T-helper 1 cell treated with Interleukin-12 subunit alpha and Interleukin-12 subunit beta and Interleukin-4 antibody, amounts not matched to agents 30 ng/mL and 1 ng/mL, for 36 hours (primary cell): ENCODE data around the gene KLC4. TPM values are rescaled to one million over a fixed set of nuclear protein-coding genes. Genes with fewer than 3 reads are reported as not detected.
"Not testable (repeated sequence)": the region's sequence is repeated elsewhere in the genome, so short reads cannot be mapped to it uniquely, and the experiment has no call there.

ENCODE experiments used
- intact Hi-C: fragments of 100-400 bp; cut with micrococcal nuclease; formaldehyde crosslinking; loops from one replicate; pipeline ENCODE4 v1.15.1; 2024
- total RNA-seq: library from RNA; stranded (reverse); gene quantifications from 2 replicates; pipeline ENCODE4 v1.2.3, GENCODE V29; 2022

KLC4 gene
- total RNA-seq, 1 donor from 2014 or later = 16.1 TPM

GRCh38 chr6:43091020-43091419, 31.6 kb downstream of the KLC4 start:
- intact Hi-C loops = no loop called here

GRCh38 chr6:43091436-43091991, 32.1 kb downstream of the KLC4 start:
- intact Hi-C loops = no loop called here

DNA sequence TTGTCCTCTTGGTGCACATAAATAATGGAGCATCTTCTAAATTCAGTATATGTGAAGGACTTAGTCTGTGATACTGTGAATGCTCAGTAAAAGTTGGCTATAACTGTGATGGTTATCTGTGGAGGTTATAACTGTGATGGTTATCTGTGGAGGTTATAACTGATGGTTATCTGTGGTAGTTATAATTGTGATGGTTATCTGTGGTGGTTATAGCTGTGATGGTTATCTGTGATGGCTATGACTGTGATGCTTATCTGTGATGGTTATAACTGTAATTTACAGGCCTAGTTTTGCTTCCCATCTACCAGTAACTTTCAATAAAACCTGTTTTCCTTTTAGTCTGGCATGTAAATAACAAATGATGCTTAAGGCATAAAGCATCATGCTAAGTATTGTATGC, 33.2 kb downstream of the KLC4 start:
- intact Hi-C loops = no loop called here

- intact Hi-C loops = no loop called here
These were observed 34.2 kb downstream of the KLC4 start for GRCh38 chr6:43093436-43094289.

GRCh38 chr6:43095939-43096338, 36.5 kb downstream of the KLC4 start:
- intact Hi-C loops = no loop called here

DNA sequence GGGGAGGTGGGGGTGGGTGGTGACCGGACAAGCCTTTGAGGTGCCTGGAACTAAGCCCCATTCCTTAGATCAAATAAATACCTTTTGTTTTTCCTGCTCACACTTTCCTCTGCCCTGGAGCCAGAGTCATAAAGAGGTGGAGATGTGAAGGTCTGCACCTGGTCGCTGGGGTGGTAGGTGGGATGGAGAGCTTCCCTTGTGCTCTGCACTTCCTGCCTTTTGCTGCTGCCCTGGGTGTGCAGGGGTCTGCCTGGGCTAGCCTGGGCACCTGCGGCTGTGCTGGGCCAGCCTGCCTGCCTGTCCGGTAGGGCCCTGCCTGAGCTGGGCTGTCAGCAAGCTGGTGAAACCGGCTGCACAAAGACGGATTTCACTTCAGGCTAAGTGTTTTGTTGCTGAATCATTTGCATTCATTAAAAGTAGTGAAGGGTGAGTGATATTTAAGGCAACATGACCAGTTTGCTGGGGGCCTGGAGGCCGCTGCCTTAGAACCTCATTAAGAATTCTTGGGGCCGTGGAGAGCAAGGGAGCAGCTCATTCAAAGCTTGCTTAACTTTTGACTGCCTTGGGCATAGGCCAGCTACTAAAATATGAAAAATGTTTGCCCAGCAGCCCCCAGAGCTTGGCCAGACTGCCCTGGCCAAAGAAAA, 37.1 kb downstream of the KLC4 start:
- intact Hi-C loops = no loop called here

DNA sequence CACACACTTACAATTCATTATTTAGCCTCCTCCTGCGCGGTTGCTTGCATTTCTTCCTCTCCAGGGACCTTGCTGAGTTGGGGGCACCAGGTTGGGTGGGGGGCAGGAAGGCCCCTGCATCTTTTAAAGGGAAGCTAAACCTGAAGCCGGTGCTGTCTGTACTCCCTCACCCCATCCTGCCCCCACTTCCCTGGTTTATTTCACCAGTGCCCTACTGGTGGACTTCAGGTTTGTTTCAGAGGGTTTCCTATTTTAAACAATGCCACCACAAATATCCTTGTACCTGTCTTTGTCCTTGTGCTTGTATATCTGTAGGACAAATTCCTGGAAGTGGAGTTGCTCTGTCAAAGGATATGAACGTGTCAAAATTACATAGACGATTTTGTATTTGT, 37.7 kb downstream of the KLC4 start:
- intact Hi-C loops = no loop called here

DNA sequence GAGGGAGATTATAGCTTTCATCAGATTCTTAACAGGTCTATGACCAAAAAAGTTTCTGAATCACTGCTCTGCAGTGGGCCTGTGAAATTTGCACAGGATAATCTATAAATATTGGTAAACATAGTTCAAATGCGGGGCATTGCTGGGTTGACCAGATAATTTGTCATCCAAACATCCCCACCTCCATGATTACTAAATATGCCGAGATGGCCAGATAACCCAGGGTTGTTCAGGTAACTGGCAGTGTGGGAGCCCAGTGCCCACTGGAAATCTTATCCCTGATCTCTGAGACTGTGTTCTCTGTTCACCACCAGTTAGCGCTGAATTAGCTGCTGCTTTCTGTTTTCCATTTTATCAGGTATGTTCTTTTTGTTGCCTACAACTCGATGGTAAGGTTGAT, 38.1 kb downstream of the KLC4 start:
- intact Hi-C loops = no loop called here

GRCh38 chr6:43101497-43101896, 42.1 kb downstream of the KLC4 start:
- intact Hi-C loops = no loop called here

DNA sequence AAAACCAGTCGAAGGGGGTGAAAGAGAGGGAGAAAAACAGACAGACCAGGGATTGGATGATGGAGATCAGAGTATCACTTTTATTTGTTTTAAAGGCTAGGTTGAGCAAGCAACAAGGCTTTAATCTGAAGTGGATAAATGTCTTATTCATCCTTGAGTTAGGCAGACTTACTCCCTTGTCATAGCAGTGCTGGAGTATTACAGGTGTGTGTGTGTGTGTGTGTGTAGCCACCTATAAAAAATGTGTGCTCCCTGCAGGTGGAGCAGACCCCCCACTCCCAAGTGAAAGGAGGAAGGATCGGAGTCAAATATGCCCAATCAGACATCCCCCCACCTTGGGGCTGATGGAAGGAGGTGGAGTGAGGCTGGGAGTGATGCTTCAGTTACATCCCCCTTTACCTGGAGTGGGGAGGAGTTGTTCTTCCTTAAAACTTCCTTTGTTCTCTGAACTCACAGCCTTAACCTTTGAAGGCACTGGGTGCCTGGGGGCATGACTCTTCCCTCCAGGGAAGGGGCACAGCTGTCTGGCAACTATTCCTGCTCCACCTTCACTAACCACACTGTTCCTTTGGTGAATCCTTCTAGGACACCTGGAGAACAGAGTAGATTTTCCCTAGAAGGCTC, 43.9 kb downstream of the KLC4 start:
- intact Hi-C loops = no loop called here

GRCh38 chr6:43105538-43106222, 46.2 kb downstream of the KLC4 start:
- intact Hi-C loops = no loop called here

DNA sequence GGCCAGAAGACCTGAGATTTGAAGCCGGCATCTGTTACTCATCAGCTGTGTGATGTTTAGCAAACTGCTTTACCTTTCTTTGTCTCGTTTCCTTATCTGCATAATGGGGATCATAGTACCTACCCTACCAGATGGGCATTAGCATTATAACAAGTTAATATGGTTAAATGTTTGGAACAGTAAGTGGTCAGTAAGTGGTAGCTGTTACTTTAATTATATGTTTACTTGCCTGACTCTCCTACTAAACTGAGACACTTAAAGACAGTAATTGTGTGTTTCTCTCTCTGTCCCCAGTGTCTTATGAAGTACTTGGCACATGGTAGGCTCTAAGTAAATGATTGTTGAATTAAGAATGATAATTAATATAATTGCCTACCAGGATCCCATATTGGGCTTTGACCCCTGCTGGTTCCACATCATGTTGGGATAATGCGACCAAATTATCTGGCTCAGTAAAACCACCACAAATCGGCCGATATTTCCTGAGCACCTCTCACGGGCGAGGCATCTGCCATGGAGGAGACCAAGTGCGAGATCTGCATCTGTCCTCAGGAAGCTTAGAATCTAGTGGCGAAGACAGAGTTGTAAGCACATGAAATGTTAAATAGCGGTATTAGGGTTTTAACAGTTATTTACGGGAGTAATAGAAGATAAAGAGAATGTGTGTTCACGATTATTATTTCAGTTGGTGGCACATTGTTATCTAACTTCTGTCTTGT, 48.1 kb downstream of the KLC4 start:
- intact Hi-C loops = no loop called here

GRCh38 chr6:43113431-43114260, 54.2 kb downstream of the KLC4 start:
- intact Hi-C loops = no loop called here

DNA sequence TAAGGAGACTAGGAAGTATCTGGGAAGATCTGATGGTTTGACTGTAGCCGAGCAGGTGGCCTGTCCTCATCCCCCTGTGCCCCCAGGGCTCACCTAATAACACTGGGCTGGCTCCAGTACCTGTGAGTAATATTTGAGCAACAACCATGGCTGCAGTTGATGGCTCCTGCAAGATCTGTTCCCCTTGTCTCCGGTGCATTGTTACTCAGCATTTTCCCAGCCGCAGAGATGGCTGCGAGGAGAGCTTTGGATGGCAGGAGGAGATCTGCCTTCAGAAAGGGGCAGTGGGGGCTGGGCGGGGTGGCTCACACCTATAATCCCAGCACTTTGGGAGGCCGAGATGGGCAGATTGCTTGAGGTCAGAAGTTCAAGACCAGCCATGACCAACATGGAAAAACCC, 55.9 kb downstream of the KLC4 start:
- intact Hi-C loops = no loop called here

GRCh38 chr6:43117466-43117865, 58.0 kb downstream of the KLC4 start:
- intact Hi-C loops = not testable (repeated sequence)

DNA sequence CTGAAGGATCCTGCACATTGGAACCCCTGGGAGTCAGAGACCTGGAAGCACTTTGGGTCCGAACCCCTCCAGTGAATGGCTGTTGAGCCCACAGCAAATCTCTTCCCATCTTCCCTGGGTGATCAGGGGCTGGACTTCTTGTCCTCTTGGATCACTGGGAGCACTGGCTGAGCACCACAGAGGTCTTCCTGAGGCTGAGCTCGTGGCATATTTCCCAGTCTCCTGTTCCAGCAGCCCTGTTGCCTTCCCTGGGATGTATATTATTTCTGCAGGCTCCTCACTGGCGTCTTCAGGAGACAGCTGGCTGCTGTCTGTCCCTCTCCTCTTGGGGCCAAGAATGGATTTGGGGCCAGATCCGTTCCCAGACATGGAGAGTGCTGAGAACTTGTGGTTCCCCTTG, 60.1 kb downstream of the KLC4 start:
- intact Hi-C loops = no loop called here

- intact Hi-C loops = no loop called here
These were observed 60.8 kb downstream of the KLC4 start for GRCh38 chr6:43120101-43120763.

DNA sequence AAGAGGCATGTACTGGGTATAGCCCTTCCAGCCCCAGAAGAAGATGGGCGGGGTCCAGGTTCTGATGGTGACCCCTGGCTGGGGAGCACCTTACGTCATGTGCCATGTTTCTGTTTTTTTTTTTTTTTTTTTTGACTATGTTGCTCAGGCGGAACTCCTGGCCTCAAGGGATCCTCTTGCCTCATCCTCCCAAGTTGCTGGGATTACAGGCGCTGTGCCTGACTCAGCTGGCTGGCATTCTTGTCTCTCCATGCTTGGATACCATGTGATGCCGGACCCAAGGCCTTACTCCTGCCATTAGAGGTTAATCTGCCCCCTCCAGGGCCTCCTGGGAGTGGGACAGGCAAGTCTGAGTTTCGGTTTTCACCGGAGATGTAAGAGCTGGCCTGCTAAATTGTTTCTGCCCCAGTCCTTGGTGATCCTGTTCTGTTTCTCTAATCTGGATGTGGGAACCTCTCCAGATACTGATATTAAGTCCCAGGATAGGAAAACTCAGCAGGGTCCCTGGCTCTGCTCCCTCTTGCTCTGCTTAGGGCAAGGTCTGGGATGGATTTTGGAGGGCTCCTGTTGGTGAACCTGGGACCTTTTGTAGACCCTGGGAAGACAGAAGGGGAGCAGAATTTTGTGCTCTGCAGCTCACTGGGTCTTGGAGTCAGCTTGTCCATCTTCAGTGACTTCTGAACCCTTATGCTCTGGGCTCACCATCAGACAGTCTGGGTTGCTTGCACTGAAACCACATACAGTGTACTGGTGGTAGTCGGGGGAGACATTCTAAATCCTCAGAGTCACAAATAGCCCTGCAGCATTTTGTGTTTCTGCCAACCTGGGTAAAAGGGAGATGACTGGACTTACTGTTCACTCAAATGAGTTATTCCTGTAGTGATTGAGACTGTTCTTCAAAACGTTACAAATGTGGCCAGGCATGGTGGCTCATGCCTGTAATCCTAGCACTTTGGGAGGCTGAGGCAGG, 61.8 kb downstream of the KLC4 start:
- intact Hi-C loops = no loop called here
